HG03045 (cell line): ENCODE results near the gene SRPK2.

Experiments
- ATAC-seq: cut with Tn5 transposase; IDR thresholded peaks from one replicate; pipeline ENCODE4 v1.9.1; 2021; ENCODE audit warnings: mild to moderate bottlenecking, moderate library complexity; ENCODE audit not compliant: unreplicated experiment

SRPK2 gene

GRCh38 chr7:105229641-105230040, 159.1 kb downstream of the SRPK2 start:
- no peak for ATAC-seq

GRCh38 chr7:105228555-105228954, 160.2 kb downstream of the SRPK2 start:
- no peak for ATAC-seq

GRCh38 chr7:105227391-105227790, 161.3 kb downstream of the SRPK2 start:
- ATAC-seq: no peak

- ATAC-seq: peak; percentile 65
Measured at GRCh38 chr7:105224884-105225651, 163.7 kb downstream of the SRPK2 start.

- no peak for ATAC-seq
Measured at GRCh38 chr7:105222953-105223352, 165.8 kb downstream of the SRPK2 start.

GRCh38 chr7:105219771-105220160, 169.0 kb downstream of the SRPK2 start:
- no peak for ATAC-seq

GRCh38 chr7:105218939-105219770, 169.6 kb downstream of the SRPK2 start:
- no peak for ATAC-seq

- no peak for ATAC-seq
Measured at GRCh38 chr7:105218215-105218614, 170.5 kb downstream of the SRPK2 start.

- ATAC-seq: no peak
Measured at GRCh38 chr7:105216786-105217185, 171.9 kb downstream of the SRPK2 start.

GRCh38 chr7:105215821-105216220, 172.9 kb downstream of the SRPK2 start:
- ATAC-seq: no peak

GRCh38 chr7:105215182-105215581, 173.5 kb downstream of the SRPK2 start:
- ATAC-seq: no peak

- ATAC-seq: no peak
Measured at GRCh38 chr7:105213611-105214010, 175.1 kb downstream of the SRPK2 start.

- ATAC-seq: no peak
Measured at GRCh38 chr7:105212212-105212611, 176.5 kb downstream of the SRPK2 start.

GRCh38 chr7:105210721-105211205, 178.0 kb downstream of the SRPK2 start:
- ATAC-seq: peak; percentile 72

GRCh38 chr7:105209870-105210269, 178.9 kb downstream of the SRPK2 start:
- ATAC-seq: no peak

GRCh38 chr7:105209433-105209832, 179.3 kb downstream of the SRPK2 start:
- ATAC-seq: no peak

GRCh38 chr7:105206985-105207384, 181.7 kb downstream of the SRPK2 start:
- ATAC-seq: no peak

GRCh38 chr7:105205592-105206237, 183.0 kb downstream of the SRPK2 start:
- no peak for ATAC-seq

GRCh38 chr7:105204953-105205352, 183.8 kb downstream of the SRPK2 start:
- no peak for ATAC-seq

- ATAC-seq: no peak
Measured at GRCh38 chr7:105204520-105204919, 184.2 kb downstream of the SRPK2 start.

GRCh38 chr7:105202616-105203015, 186.1 kb downstream of the SRPK2 start:
- no peak for ATAC-seq
